NCI-H2196 treated with DMSO at 0.1 percent for 48 hours (cell line): ENCODE measurements around the gene ZNF385D.
"Not testable (repeated sequence)": the region's sequence is repeated elsewhere in the genome, so short reads cannot be mapped to it uniquely, and the experiment has no call there.

Experiments used
- DNase-seq: peaks from one replicate; lab custom pipeline; 2025; ENCODE audit not compliant: unreplicated experiment; lab: John Stamatoyannopoulos, UW

The ZNF385D gene

GRCh38 chr3:21392526-21392925, 358.5 kb downstream of the ZNF385D start:
- DNase-seq: no peak

DNA sequence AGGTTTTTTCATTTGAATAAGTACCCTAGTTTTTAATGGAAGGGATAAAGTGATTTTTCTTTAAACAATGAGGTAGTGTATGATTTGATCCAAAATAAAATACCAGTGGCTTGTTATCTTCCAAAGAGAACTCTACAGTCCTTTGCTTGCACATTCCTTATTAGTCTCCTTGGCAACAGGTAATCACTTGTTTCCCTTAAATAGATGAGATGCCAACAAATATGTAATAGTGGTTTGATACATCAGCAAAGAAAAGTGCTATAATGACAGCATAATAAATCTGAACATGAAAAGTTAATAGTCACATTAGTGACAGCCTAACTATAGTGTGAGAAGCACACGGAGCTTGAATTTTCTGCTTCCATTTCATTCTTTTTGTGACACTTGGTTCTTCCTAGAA, 360.2 kb downstream of the ZNF385D start:
- DNase-seq: no peak

GRCh38 chr3:21390136-21390535, 360.9 kb downstream of the ZNF385D start:
- DNase-seq: no peak

DNA sequence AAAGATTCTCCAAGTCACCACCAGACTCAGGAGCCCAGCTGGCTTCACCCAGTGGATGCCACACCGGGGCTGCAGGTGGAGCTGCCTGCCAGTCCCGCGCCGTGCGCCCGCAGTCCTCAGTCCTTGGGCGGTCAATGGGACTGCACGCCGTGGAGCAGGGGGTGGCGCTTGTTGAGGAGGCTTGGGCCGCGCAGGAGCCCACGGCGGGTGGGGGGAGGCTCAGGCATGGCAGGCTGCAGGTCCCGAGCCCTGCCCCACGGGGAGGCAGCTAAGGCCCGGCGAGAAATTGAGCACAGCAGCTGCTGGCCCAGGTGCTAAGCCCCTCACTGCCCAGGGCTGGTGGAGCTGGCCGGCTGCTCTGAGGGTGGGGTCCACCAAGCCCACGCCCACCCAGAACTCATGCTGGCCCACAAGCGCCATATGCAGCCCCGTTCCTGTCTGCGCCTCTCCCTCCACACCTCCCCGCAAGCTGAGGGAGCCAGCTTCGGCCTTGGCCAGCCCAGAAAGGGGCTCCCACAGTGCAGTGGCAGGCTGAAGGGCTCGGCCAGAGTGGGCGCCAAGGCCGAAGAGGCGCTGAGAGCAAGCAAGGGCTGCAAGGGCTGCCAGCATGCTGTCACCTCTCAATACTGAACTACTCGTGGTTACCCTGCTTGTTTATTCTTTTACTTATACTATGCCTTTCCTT, 363.7 kb downstream of the ZNF385D start:
- not testable (repeated sequence) for DNase-seq

- not testable (repeated sequence) for DNase-seq
Measured at GRCh38 chr3:21378036-21378435, 373.0 kb downstream of the ZNF385D start.

- DNase-seq: no peak
Measured at GRCh38 chr3:21377071-21377769, 373.8 kb downstream of the ZNF385D start.

- DNase-seq: no peak
Measured at GRCh38 chr3:21372316-21372715, 378.7 kb downstream of the ZNF385D start.
